Adrenal gland (tissue), 12 donors: Measurements from ENCODE around the gene USP53. TPM values are rescaled to one million over a fixed set of nuclear protein-coding genes. Genes with fewer than 3 reads are reported as not detected.
A peak's percentile ranks its signal among the peaks of the same experiment; 100 is the strongest.

Source experiments
- DNase-seq, 7 donors: peaks; one replicate each; pipeline ENCODE4 v3.0.0-alpha.2; 2019 to 2020
- H3K27ac ChIP-seq, 5 donors: fragments of 200-600 bp; sonication (generic) in 4 of 5; 1 replicate in 3 of 5; 2 replicates in 2 of 5; pipeline versions ENCODE4 v1.5.1 to v1.8.0; 2016 to 2020; ENCODE audit warnings: mild to moderate bottlenecking in 1 of 5
- H3K27me3 ChIP-seq: fragments of 200-600 bp; 2 replicates; pipeline ENCODE4 v1.8.0; 2021
- H3K36me3 ChIP-seq, 2 donors: fragments of 200-600 bp; replicated peaks in 1 of 2; 1 replicate in 1 of 2; 2 replicates in 1 of 2; pipeline versions ENCODE4 v1.5.1 to v1.8.0; 2018 to 2022
- H3K4me1 ChIP-seq, 2 donors: fragments of 200-600 bp; replicated peaks in 1 of 2; 1 replicate in 1 of 2; 2 replicates in 1 of 2; pipeline versions ENCODE4 v1.5.1 to v1.8.0; 2018 to 2021
- H3K4me3 ChIP-seq, 4 donors: fragments of 200-600 bp; sonication (generic) in 3 of 4; one replicate each; pipeline ENCODE4 v1.5.1; 2016 to 2018
- H3K9me3 ChIP-seq, 3 donors: fragments of 200-600 bp; sonication (generic) in 1 of 3; replicated peaks in 1 of 3; 1 replicate in 2 of 3; 2 replicates in 1 of 3; pipeline versions ENCODE4 v1.5.1 to v1.8.0; 2016 to 2021
- CTCF ChIP-seq, 6 experiments: fragments of 450-650 bp in 4 of 6; fragments of 200-600 bp in 2 of 6; sonication (generic) in 1 of 6; IDR thresholded peaks; 1 replicate in 5 of 6; 2 replicates in 1 of 6; pipeline versions ENCODE4 v1.5.1 to v1.8.0; 2016 to 2021; ENCODE audit warnings: antibody characterized with exemption in 6 of 6, mild to moderate bottlenecking in 2 of 6, moderate library complexity in 1 of 6
- POLR2A ChIP-seq, 2 donors: fragments of 450-650 bp; IDR thresholded peaks; one replicate each; pipeline ENCODE4 v1.6.1; 2017; ENCODE audit warnings: antibody characterized with exemption in 2 of 2, mild to moderate bottlenecking in 2 of 2, moderate library complexity in 1 of 2
- WGBS, 4 donors: extraction: QIAGEN DNeasy Blood & Tissue Kit in 2 of 4; methylation state at CpG; one replicate each; pipeline versions ENCODE4 v1.1.5 to v1.1.7; 2013 to 2017; 5-methylcytosine and 5-hydroxymethylcytosine counted together
- intact Hi-C, 2 donors: fragments of 100-400 bp; cut with DNase I; formaldehyde crosslinking; loops; one replicate each; pipeline versions ENCODE4 v1.14.1 to v1.15.0; 2022 to 2023
- polyA plus RNA-seq, 3 donors: library from polyadenylated mRNA; stranded (reverse); fragments of 200-250 nt in 2 of 3; fragments of 350-450 nt in 1 of 3; fragmentation: Illumina TruSeq in 1 of 3; extraction: RNeasy Lipid Tissue Mini Kit (QIAGEN cat#74804) in 1 of 3; gene quantifications; one replicate each; pipeline ENCODE4 v1.2.3, GENCODE V29; 2013 to 2014
- total RNA-seq, 9 donors: library from RNA; depleted of rRNA in 4 of 9; stranded (reverse); fragments of >200 nt in 4 of 9; fragments of 120-200 nt in 1 of 9; fragmentation: NEBNext Ultra II Directional in 1 of 9; extraction: Animal tissue kit (Norgen Biotek cat#: 25700) in 1 of 9; gene quantifications; one replicate each; pipeline versions ENCODE4 v1.1.0 to v1.2.4, GENCODE V29; 2013 to 2023
- donor health status: healthy with polysubstance abuse.
- donor health status: Bipolar disorder and iron deficiency.
- donor health status: DM: yes; HTN: yes; CAD: no.
- donor health status: DM: no; HTN: no; CAD: no.
- donor health status: DM: no; HTN: no; CAD: no.
- donor health status: DM: yes; HTN: yes; CAD: no.

USP53 gene
- total and polyA plus RNA-seq, 12 donors: 7.0 to 78.9 (median 34.4) TPM

- Histone ChIP-seq H3K27me3 (no peaks in the 10 kb centered on the region), H3K36me3 (no peaks in the 10 kb centered on the region), H3K9me3 (no peaks in the 10 kb centered on the region), H3K27ac (no peak overlapping the region), H3K4me3 (no peak overlapping the region), H3K4me1 (peaks cover 0 to 19% of the 10 kb centered on the region in 2 donors)
- TF ChIP-seq CTCF (IDR thresholded peaks at IDR 0.05): no peak
- no peak for TF ChIP-seq POLR2A (IDR thresholded peaks at IDR 0.05)
- intact Hi-C loops: loop anchor here (5.0 to 10.0 kb wide), 2 partner anchors 74 to 77 kb away; no protein-coding TSS in a partner anchor
- DNase-seq: no peak
- WGBS, 4 donors: 76 to 87% (median 79%) methylated on average over 4 of the region's 4 CpGs
Observed at GRCh38 chr4:119210775-119211174, 1.7 kb upstream of the USP53 start.

DNA sequence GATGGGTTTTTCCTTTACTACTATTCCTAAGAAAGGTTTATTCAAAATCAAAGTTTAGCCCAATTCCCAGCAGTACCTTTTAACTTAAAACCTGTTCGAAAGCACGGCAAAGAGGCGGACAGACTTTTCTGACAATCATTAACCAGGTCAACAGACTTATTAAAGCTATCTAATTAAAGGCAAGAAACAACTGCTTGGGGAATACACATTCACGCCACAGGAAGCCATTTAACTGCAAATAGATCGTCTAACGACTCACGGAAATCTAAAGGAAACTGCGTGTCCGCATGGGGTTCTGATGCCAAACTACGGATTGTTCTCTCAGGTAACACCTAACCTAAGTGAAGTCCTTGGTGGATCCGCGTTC is 663 bp upstream of the USP53 start:
- peak overlapping the region; percentile 28 to 97 (median 95) for H3K27ac ChIP-seq
- intact Hi-C loops: loop anchor here (5.0 to 10.0 kb wide), 2 partner anchors 73 to 75 kb away; no protein-coding TSS in a partner anchor
- H3K27me3 ChIP-seq: no peaks in the 10 kb centered on the region
- H3K4me1 ChIP-seq: peaks cover 0 to 19% of the 10 kb centered on the region in 2 donors
- TF ChIP-seq POLR2A (IDR thresholded peaks at IDR 0.05): peak in 1 of 2 donors; percentile 38
- peak in 1 of 6 experiments; percentile 30 for TF ChIP-seq CTCF (IDR thresholded peaks at IDR 0.05)
- H3K9me3 ChIP-seq: no peaks in the 10 kb centered on the region
- H3K36me3 ChIP-seq: no peaks in the 10 kb centered on the region
- peak overlapping the region; percentile 9 to 79 (median 52) for H3K4me3 ChIP-seq
- WGBS, 4 donors: 0 to 1% (median 1%) methylated on average over 12 of the region's 12 CpGs
- no peak for DNase-seq

DNA sequence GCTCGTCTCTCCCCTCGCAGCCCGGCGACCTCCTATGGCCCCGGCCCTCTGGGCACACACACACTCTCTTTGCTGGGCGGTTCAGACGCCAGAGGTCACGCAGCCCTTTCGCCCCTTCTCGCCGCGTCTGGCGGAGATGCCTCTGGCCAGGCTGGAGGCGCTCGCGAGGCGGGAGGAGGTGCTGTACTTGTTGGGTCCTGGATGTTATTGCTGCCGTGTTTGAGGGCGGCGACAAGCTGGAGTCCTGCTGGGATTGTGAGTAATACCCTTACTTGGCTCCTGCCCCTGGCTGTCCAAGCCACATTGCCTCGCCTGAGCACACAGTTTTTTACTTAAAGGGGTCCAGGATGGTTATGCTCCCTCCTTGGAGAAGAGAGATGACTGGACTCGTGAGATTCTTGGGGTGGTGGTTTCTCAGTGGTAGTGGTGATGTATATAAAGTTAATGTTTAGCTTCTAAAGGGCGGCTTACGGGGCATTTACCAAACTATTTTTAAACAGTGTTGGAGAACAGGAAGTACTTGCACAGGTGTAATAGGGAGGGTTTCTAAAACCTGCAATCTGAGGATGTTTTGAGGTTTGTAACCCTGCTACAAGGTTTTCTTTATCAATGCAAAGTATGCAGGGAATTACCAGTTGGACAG is 572 bp downstream of the USP53 start:
- Histone ChIP-seq H3K9me3 (no peaks in the 10 kb centered on the region), H3K4me1 (peaks cover 0 to 19% of the 10 kb centered on the region in 2 donors), H3K27ac (peak overlapping the region; percentile 71 to 97 (median 95)), H3K27me3 (no peaks in the 10 kb centered on the region), H3K36me3 (no peaks in the 10 kb centered on the region), H3K4me3 (peak overlapping the region; percentile 35 to 93 (median 74))
- 0 to 1% (median 0%) methylated on average over 4 to 24 of the region's 24 CpGs for WGBS, 4 donors
- intact Hi-C loops: loop anchor here (5.0 to 10.0 kb wide), 2 partner anchors 72 to 74 kb away; no protein-coding TSS in a partner anchor
- TF ChIP-seq CTCF (IDR thresholded peaks at IDR 0.05): peak in 1 of 6 experiments; percentile 10
- TF ChIP-seq POLR2A (IDR thresholded peaks at IDR 0.05): no peak
- DNase-seq: peak; percentile 82 to 95 (median 93)

DNA sequence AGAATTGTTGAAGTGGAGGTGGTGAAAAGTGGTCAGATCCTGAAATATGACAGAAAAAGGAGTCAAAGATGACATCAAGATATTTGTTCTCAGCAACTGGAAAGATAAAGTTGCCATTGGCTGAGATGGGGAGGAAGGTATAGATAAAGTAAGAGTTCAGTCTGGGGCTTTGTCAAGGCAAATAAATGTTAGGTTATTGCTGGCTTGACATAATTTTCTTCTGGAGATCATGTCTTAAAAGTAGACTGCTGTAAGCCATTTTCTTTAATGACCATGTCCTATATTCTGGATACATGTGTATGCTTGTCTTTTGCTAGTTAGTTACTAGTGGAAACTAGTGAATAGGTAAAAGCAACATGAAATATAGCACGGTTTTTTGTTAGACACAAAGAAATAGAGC is 5.6 kb downstream of the USP53 start:
- 93 to 100% (median 96%) methylated on average over 1 of the region's 1 CpG for WGBS, 4 donors
- Histone ChIP-seq H3K4me3 (peak overlapping the region in 1 of 4 donors; percentile 22), H3K4me1 (peaks cover 6 to 30% of the 10 kb centered on the region in 2 donors), H3K9me3 (no peaks in the 10 kb centered on the region), H3K36me3 (no peaks in the 10 kb centered on the region), H3K27me3 (no peaks in the 10 kb centered on the region), H3K27ac (no peak overlapping the region)
- no peak for TF ChIP-seq POLR2A (IDR thresholded peaks at IDR 0.05)
- no peak for TF ChIP-seq CTCF (IDR thresholded peaks at IDR 0.05)
- DNase-seq: no peak
- intact Hi-C loops: loop anchor here in 1 of 2 donors (10.0 kb wide), 1 partner anchor 67 kb away; no protein-coding TSS in a partner anchor
